B cell (primary cell): Measurements from ENCODE around the gene RPS10.

Experiments
- CTCF ChIP-seq: fragments of 200-600 bp; IDR thresholded peaks from one replicate; pipeline ENCODE4 v1.8.0; 2022; ENCODE audit warnings: antibody characterized with exemption, mild to moderate bottlenecking
- EZH2 ChIP-seq: IDR thresholded peaks from 2 replicates; pipeline ENCODE4 v1.6.1; 2012; ENCODE audit warnings: borderline replicate concordance, low read depth, mild to moderate bottlenecking, moderate library complexity, low read length; ENCODE audit not compliant: insufficient read depth, poor library complexity, severe bottlenecking

DNA sequence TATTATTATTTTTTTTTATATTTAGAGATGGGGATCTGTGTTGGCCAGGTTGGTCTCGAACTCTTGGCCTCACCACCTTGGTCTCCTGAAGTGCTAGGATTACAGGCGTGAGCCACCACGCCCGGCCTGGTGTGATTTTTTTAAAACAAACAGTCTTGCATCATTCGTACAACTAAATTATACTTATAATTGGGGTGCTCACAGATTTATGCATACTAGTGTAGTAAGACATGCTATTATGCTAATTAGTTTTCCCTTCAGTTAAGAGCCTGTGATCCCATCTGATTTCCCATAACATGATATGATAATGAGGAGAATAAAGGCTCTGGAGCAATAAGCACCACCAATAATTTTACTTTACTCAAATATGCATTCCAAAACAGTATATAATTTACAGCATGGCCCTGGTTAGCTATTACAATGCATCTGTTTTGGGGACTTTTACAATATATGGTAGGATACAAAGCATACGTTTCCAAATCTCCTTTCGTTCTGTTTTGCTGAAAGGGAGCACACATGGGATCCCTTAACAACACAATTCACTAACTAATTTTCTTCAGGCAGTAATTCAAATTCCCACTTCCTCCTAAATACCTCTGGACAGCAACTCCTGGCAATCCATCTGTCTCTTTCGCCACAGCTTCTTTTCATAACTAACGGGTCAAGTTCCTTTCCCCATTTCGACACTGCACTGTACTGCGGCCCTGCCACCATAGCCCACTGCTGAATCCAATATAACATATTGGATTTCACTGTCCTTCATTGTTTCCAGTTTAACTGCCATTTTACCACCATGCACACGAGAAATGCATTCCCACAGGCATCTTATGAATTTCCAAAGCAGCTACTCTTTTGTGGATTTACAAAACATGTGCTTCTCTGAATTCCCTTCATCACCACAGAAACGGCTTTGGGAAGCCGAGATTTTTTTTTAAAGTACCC lies 35.1 kb downstream of the RPS10 start:
- TF ChIP-seq CTCF, result no peak
- TF ChIP-seq EZH2, result no peak
